Spleen (tissue), 11 donors: ENCODE data around the gene FAM131C. TPM values are rescaled to one million over a fixed set of nuclear protein-coding genes. Genes with fewer than 3 reads are reported as not detected.
"Not testable (repeated sequence)": the region's sequence is repeated elsewhere in the genome, so short reads cannot be mapped to it uniquely, and the experiment has no call there.

Source experiments
- DNase-seq: peaks from one replicate; pipeline ENCODE4 v3.0.0-alpha.2; 2020
- H3K27ac ChIP-seq, 8 donors: fragments of 200-600 bp; sonication (generic) in 7 of 8; 1 replicate in 4 of 8; 2 replicates in 4 of 8; pipeline versions ENCODE4 v1.5.0 to v1.8.0; 2016 to 2021; ENCODE audit warnings: inconsistent platforms in 4 of 8, mild to moderate bottlenecking in 4 of 8, moderate library complexity in 1 of 8
- H3K27me3 ChIP-seq, 7 donors: fragments of 200-600 bp; sonication (generic) in 6 of 7; replicated peaks in 1 of 7; 1 replicate in 4 of 7; 2 replicates in 3 of 7; pipeline versions ENCODE4 v1.5.0 to v1.8.0; 2016 to 2021; ENCODE audit warnings: inconsistent platforms in 3 of 7, mild to moderate bottlenecking in 1 of 7
- H3K36me3 ChIP-seq, 6 donors: fragments of 200-600 bp; sonication (generic) in 5 of 6; 1 replicate in 4 of 6; 2 replicates in 2 of 6; pipeline versions ENCODE4 v1.5.0 to v1.8.0; 2016 to 2021; ENCODE audit warnings: inconsistent platforms in 2 of 6
- H3K4me1 ChIP-seq, 6 donors: fragments of 200-600 bp; sonication (generic) in 5 of 6; 1 replicate in 3 of 6; 2 replicates in 3 of 6; pipeline versions ENCODE4 v1.5.0 to v1.8.0; 2016 to 2021; ENCODE audit warnings: inconsistent platforms in 3 of 6
- H3K4me3 ChIP-seq, 8 donors: fragments of 200-600 bp; sonication (generic) in 7 of 8; 1 replicate in 4 of 8; 2 replicates in 4 of 8; pipeline versions ENCODE4 v1.5.0 to v1.8.0; 2016 to 2021; ENCODE audit warnings: inconsistent platforms in 4 of 8, mild to moderate bottlenecking in 4 of 8, moderate library complexity in 2 of 8
- H3K9me3 ChIP-seq, 8 donors: fragments of 200-600 bp; sonication (generic) in 7 of 8; 1 replicate in 4 of 8; 2 replicates in 4 of 8; pipeline versions ENCODE4 v1.5.0 to v1.8.0; 2016 to 2021; ENCODE audit warnings: inconsistent platforms in 4 of 8
- CTCF ChIP-seq, 11 experiments: fragments of 200-600 bp in 7 of 11; fragments of 450-650 bp in 4 of 11; sonication (generic) in 4 of 11; IDR thresholded peaks in 8 of 11; conservative IDR thresholded peaks in 3 of 11; 1 replicate in 7 of 11; 2 replicates in 4 of 11; pipeline versions ENCODE4 v1.4.0 to v1.8.0; 2016 to 2021; ENCODE audit warnings: antibody characterized with exemption in 11 of 11, inconsistent platforms in 4 of 11, mild to moderate bottlenecking in 1 of 11
- POLR2A ChIP-seq, 3 donors: fragments of 450-650 bp; IDR thresholded peaks; one replicate each; pipeline ENCODE4 v1.5.1; 2017; ENCODE audit warnings: antibody characterized with exemption in 3 of 3, mild to moderate bottlenecking in 1 of 3
- POLR2AphosphoS5 ChIP-seq, 3 donors: sonication (generic); formaldehyde crosslinking; IDR thresholded peaks; one replicate each; pipeline ENCODE4 v1.5.1; 2017; ENCODE audit warnings: antibody characterized with exemption in 3 of 3
- WGBS, 5 donors: extraction: QIAGEN DNeasy Blood & Tissue Kit in 3 of 5; methylation state at CpG; one replicate each; pipeline versions ENCODE4 v1.1.5 to v1.1.7; 2013 to 2018; 5-methylcytosine and 5-hydroxymethylcytosine counted together
- intact Hi-C: fragments of 100-400 bp; cut with DNase I; formaldehyde crosslinking; loops from one replicate; pipeline ENCODE4 v1.15.0; 2023; ENCODE audit warnings: low total_unique reads
- polyA plus RNA-seq, 3 donors: library from polyadenylated mRNA; stranded (reverse); fragments of 200-250 nt; gene quantifications; one replicate each; pipeline ENCODE4 v1.2.1, GENCODE V29; 2013
- total RNA-seq, 7 donors: library from RNA; depleted of rRNA in 3 of 7; stranded (reverse); fragments of >200 nt in 3 of 7; fragmentation: NEBNext Ultra II Directional in 4 of 7; extraction: Animal tissue kit (Norgen Biotek cat#: 25700) in 4 of 7; gene quantifications; one replicate each; pipeline versions ENCODE4 v1.1.0 to v1.2.1, GENCODE V29; 2016 to 2021
- donor health status: healthy with polysubstance abuse.
- donor health status: DM: no; HTN: no; CAD: no; lungs with moderate emphysema.
- donor health status: DM: no; HTN: no; CAD: no.
- donor health status: Bipolar disorder and iron deficiency.
- donor health status: healthy.
- donor health status: DM: no; HTN: no; CAD: no.
- donor health status: DM: yes; HTN: yes; CAD: no.

Gene FAM131C
- total and polyA plus RNA-seq, 10 donors = 0.11 to 0.47 TPM; not detected in 8

GRCh38 chr1:16056521-16056912 is 16.9 kb downstream of the FAM131C start:
- not testable (repeated sequence) for H3K36me3 ChIP-seq, H3K27me3 ChIP-seq, DNase-seq, H3K27ac ChIP-seq, H3K9me3 ChIP-seq, H3K4me3 ChIP-seq, H3K4me1 ChIP-seq
- WGBS, 5 donors = 71 to 89% (median 76%) methylated on average over 2 to 3 of the region's 4 CpGs
- intact Hi-C loops = loop anchor here (10.0 kb wide), 2 partner anchors 52 to 262 kb away; partner anchors contain the start of gene SRARP

GRCh38 chr1:16055613-16056520 is 17.6 kb downstream of the FAM131C start:
- intact Hi-C loops = loop anchor here (10.0 kb wide), 2 partner anchors 51 to 261 kb away; partner anchors contain the start of gene SRARP
- TF ChIP-seq CTCF (IDR thresholded peaks at IDR 0.05 in 8 of 11, conservative IDR thresholded peaks at IDR 0.05 in 3 of 11) (peak; percentile 64 to 93 (median 89)), POLR2A (IDR thresholded peaks at IDR 0.05) (no peak)
- no peaks in the 10 kb centered on the region for H3K9me3 ChIP-seq
- no peak overlapping the region for H3K4me3 ChIP-seq
- no peaks in the 10 kb centered on the region for H3K36me3 ChIP-seq
- peaks cover 0 to 11% (median 0%) of the 10 kb centered on the region in 7 donors for H3K27me3 ChIP-seq
- no peak overlapping the region for H3K27ac ChIP-seq
- H3K4me1 ChIP-seq = peaks cover 0 to 8% (median 3%) of the 10 kb centered on the region in 6 donors
- DNase-seq = peak; percentile 93
- 28 to 42% (median 37%) methylated on average over 15 to 18 of the region's 18 CpGs for WGBS, 5 donors

DNA sequence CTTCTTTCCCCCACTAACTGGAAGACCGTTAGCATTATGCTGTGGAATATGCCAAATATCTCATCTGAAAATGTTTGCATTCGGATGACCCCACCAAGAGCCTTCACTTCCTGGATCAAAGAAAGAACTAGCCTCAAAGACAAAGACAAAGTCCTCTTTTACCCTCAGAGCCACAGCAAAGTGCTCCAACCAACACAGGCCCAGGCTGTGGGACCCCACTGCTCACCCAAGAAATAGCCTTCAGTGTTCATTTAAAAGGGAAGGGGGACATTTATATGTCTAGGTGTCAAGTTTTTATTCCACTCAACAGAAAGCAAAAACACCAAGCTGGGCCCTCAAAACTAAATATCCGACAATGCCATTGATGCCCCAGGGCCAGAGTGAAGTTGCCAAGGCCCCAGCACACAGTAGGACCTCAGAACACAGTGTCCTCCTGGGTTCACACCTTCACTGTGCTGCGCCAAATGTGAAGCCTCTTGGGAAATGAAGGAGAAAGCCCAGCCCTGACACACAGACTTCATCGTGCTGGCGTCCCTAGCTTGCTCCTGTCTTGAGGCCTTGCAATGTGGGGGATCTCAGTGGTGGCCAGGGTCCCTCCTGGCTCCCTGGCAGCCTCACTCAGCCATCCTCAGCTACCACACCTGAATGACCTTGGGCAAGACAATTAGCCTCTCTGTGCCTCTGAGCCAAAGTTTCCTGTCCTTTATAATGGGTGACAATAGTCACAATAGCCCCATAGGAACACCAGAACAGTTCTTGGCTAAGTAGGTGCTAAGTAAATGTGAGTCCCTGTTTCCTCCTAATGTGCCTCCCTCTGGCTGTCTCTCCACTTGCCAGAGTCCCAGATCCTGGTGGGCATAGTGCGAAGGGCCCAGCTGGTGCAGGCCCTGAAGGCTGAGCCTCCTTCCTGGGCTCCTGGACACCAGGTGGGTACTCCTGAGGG is 18.6 kb downstream of the FAM131C start:
- peaks cover 0 to 19% (median 0%) of the 10 kb centered on the region in 7 donors for H3K27me3 ChIP-seq
- no peaks in the 10 kb centered on the region for H3K9me3 ChIP-seq
- intact Hi-C loops = loop anchor here (10.0 kb wide), 2 partner anchors 50 to 260 kb away; partner anchors contain the start of gene SRARP
- no peak overlapping the region for H3K27ac ChIP-seq
- no peak for DNase-seq
- no peak for TF ChIP-seq POLR2A (IDR thresholded peaks at IDR 0.05)
- no peak for TF ChIP-seq CTCF (IDR thresholded peaks at IDR 0.05 in 8 of 11, conservative IDR thresholded peaks at IDR 0.05 in 3 of 11)
- TF ChIP-seq POLR2AphosphoS5 (IDR thresholded peaks at IDR 0.05) = no peak
- no peak overlapping the region for H3K4me3 ChIP-seq
- peaks cover 0 to 8% (median 3%) of the 10 kb centered on the region in 6 donors for H3K4me1 ChIP-seq
- no peaks in the 10 kb centered on the region for H3K36me3 ChIP-seq
- WGBS, 5 donors = 79 to 86% (median 83%) methylated on average over 7 of the region's 7 CpGs

- 47 to 74% (median 61%) methylated on average over 5 to 8 of the region's 8 CpGs for WGBS, 5 donors
- no peak for DNase-seq
- intact Hi-C loops = loop anchor here (10.0 kb wide), 2 partner anchors 49 to 259 kb away; partner anchors contain the start of gene SRARP
- Histone ChIP-seq H3K27ac (no peak overlapping the region), H3K4me3 (no peak overlapping the region), H3K36me3 (no peaks in the 10 kb centered on the region), H3K27me3 (peaks cover 0 to 26% (median 4%) of the 10 kb centered on the region in 7 donors), H3K4me1 (peaks cover 0 to 11% (median 6%) of the 10 kb centered on the region in 6 donors), H3K9me3 (no peaks in the 10 kb centered on the region)
- no peak for TF ChIP-seq CTCF (IDR thresholded peaks at IDR 0.05 in 8 of 11, conservative IDR thresholded peaks at IDR 0.05 in 3 of 11)
- TF ChIP-seq POLR2A (IDR thresholded peaks at IDR 0.05) = no peak
- TF ChIP-seq POLR2AphosphoS5 (IDR thresholded peaks at IDR 0.05) = no peak
Observed at GRCh38 chr1:16053781-16054502, 19.5 kb downstream of the FAM131C start.

GRCh38 chr1:16051949-16052348 is 21.5 kb downstream of the FAM131C start:
- H3K36me3 ChIP-seq, H3K27ac ChIP-seq, H3K4me3 ChIP-seq, DNase-seq, H3K9me3 ChIP-seq: not testable (repeated sequence)
- intact Hi-C loops = loop anchor here (10.0 kb wide), 2 partner anchors 47 to 257 kb away; partner anchors contain the start of gene SRARP
- Histone ChIP-seq H3K4me1 (peaks cover 0 to 17% (median 12%) of the 10 kb centered on the region in 6 donors), H3K27me3 (peaks cover 0 to 36% (median 9%) of the 10 kb centered on the region in 7 donors)
- 88 to 94% (median 89%) methylated on average over 11 to 12 of the region's 12 CpGs for WGBS, 5 donors
